SK-N-DZ (cell line): ENCODE results near the gene CORO1C.
A peak's percentile ranks its signal among the peaks of the same experiment; 100 is the strongest.

Source experiments
- DNase-seq: peaks from one replicate; pipeline ENCODE4 v3.0.0-alpha.2; 2015; ENCODE audit warnings: low spot score
- small RNA-seq, 2 experiments: library from RNA; depleted of rRNA; stranded (forward); fragments of <200 nt; gene quantifications; one replicate each; pipeline ENCODE3, GENCODE V24; 2014

Gene CORO1C

DNA sequence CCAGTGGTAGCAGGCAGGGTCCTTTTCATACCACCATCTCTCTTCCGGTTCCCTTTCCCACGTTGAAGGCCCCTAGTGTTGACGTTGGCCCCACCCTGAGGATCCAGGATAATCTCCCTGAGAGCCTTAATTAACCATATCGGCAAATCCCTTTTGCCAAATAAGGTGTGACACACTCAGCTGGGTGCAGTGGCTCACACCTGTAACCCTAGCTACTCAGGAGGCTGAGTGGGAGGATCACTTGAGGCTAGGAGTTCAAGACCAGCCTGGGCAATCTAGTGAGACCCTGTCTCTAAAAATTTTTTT lies 130.7 kb downstream of the CORO1C start:
- no peak for DNase-seq

GRCh38 chr12:108599948-108600701 lies 131.2 kb downstream of the CORO1C start:
- no peak for DNase-seq

DNA sequence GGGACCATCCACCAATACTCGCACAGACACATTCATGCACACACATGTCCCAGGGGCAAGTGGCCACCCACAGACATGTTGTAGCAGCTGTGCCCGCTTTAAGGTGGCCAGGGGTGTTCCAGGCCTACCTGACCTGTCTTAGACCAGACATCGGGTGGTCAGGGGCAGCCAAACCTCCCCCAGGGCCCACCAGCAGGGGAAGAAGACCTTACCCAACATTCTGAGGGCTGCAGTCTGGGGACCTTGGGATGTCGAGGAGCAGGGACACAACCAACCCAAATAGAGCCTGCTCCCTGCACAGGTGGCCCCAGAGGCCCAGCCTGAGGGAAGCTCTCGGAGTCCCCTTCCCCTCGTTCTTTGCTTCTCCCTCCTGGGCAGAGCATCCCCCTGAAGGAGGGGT lies 131.8 kb downstream of the CORO1C start:
- DNase-seq: no peak

DNA sequence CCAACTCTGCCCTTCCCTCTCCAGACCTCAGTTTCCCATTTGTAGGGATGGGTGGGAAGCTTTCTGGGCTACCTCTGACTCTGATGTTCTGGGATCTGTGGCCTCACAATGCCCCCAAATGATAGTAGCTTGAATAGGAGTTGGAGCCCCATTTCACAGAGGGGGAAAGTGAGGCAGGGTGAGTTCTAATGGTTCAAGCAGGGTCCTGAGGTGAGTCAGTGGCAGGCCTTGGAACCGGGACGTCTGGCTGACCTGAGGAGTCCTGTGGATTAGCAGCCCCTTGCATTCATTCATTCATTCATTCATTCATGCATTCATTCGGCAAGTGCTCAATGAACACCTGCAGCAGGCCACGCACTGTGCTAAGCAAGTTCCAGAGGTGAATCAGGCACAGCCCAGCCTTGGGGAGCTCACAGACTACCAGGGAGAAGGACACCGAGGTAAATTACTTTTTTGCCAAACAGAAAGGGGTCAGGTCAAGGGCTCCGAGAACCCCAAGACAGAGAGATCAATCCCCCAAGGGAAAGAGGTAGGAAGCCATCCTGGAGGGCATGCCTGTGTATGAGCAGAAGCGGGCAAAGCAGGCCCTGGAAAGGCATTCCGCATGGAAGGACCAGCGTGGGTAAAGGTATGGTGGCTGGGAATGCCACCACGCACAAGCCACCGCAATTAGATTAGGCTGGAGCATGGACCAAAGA lies 132.6 kb downstream of the CORO1C start:
- DNase-seq: no peak

GRCh38 chr12:108597559-108598471 lies 133.5 kb downstream of the CORO1C start, which contains the start of gene TMEM119:
TSS of gene TMEM119 (minus strand) at chr12:108598084. CDS start at chr12:108592383, 5,701 bp downstream.
- peak; percentile 82 for DNase-seq

GRCh38 chr12:108596854-108597558 lies 134.3 kb downstream of the CORO1C start:
- DNase-seq: peak; percentile 67

- no peak for DNase-seq
Measured at GRCh38 chr12:108595711-108596647, 135.3 kb downstream of the CORO1C start.

Small RNA genes lying within 50 kb of the gene (small RNA-seq; reads per million reads assigned to genes)
- gene AC087893.2 (0 reads per million in 2 experiments), gene RF00019 (0 reads per million in 2 experiments), gene RF00561 (0 reads per million in 2 experiments), gene RNU7-169P (0 reads per million in 2 experiments)
